ENCODE data around the gene LRRC52. TPM values are rescaled to one million over a fixed set of nuclear protein-coding genes. Genes with fewer than 3 reads are reported as not detected.
A peak's percentile ranks its signal among the peaks of the same experiment; 100 is the strongest.

LRRC52 gene
- polyA plus RNA-seq, 3 donors, result not detected

- no peak for DNase-seq (ENCODE audit: extremely low read depth in 1 of 11, low read depth in 9 of 11, low spot score in 4 of 11)
Observed at GRCh38 chr1:165532053-165532452, 11.7 kb upstream of the LRRC52 start.

- DNase-seq (ENCODE audit: extremely low read depth in 1 of 11, low read depth in 9 of 11, low spot score in 4 of 11), result no peak
Observed at GRCh38 chr1:165533254-165533653, 10.5 kb upstream of the LRRC52 start.

GRCh38 chr1:165536016-165536415 lies 7.8 kb upstream of the LRRC52 start:
- DNase-seq (ENCODE audit: extremely low read depth in 1 of 11, low read depth in 9 of 11, low spot score in 4 of 11), result no peak

GRCh38 chr1:165537356-165538109 lies 6.3 kb upstream of the LRRC52 start:
- no peak for DNase-seq (ENCODE audit: extremely low read depth in 1 of 11, low read depth in 9 of 11, low spot score in 4 of 11)

- no peak for DNase-seq (ENCODE audit: extremely low read depth in 1 of 11, low read depth in 9 of 11, low spot score in 4 of 11)
Observed at GRCh38 chr1:165539306-165539705, 4.5 kb upstream of the LRRC52 start.

- no peak for DNase-seq (ENCODE audit: extremely low read depth in 1 of 11, low read depth in 9 of 11, low spot score in 4 of 11)
Observed at GRCh38 chr1:165539908-165540307, 3.9 kb upstream of the LRRC52 start.

DNA sequence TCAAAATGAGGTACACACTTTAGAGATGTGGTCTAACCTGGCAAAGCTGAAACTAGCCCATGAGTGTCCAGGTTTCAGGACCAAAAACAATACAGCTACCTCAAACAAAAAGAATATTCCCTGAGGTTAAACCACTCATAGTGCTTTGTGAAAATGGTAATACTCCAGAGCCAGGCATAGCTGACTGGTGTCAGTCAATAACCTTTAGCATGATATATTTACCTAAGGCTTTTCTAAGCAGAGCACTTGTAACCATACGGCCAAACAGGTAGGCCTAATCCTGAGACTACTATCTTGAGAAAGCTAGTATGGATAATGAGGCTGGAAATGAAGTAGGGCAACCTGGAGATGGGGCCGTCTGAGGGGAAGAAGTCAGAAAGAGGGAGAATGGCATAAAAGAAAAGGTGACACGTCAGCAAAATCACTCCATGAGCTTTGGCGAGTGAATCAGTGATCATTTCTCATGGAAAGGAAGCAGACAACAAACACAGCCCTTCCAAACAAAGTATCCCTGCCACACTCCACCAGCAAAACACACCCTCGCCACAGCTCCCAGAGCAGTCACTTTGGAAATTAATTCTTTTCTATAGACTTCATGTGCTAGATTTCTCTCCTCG lies 1.7 kb upstream of the LRRC52 start:
- no peak for DNase-seq (ENCODE audit: extremely low read depth in 1 of 11, low read depth in 9 of 11, low spot score in 4 of 11)

GRCh38 chr1:165542647-165543046 lies 1.2 kb upstream of the LRRC52 start:
- no peak for DNase-seq (ENCODE audit: extremely low read depth in 1 of 11, low read depth in 9 of 11, low spot score in 4 of 11)

DNA sequence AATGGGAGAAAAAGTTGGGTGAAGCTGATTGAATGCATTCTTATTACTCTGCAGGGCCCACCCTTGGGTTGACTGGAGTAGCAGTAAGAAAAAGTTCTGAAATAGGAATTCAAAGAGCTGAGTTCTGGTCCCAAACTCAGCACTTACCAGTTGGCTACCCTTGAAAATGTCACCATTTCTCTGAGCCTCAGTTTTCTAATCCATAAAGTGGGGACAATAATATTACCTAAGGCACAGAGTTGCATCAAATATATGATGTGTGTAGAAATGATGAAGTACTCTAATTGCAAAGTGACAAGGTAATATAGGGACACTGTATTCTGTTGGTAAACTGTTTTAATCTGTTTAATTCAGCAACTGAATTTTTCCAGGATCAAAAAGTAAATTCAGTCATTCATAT lies 1.2 kb downstream of the LRRC52 start:
- DNase-seq (ENCODE audit: extremely low read depth in 1 of 11, low read depth in 9 of 11, low spot score in 4 of 11), result no peak

GRCh38 chr1:165545974-165546373 lies 2.2 kb downstream of the LRRC52 start:
- DNase-seq (ENCODE audit: extremely low read depth in 1 of 11, low read depth in 9 of 11, low spot score in 4 of 11), result no peak

- peak in 1 of 11 donors; percentile 6 for DNase-seq (ENCODE audit: extremely low read depth in 1 of 11, low read depth in 9 of 11, low spot score in 4 of 11)
Observed at GRCh38 chr1:165549973-165550372, 6.2 kb downstream of the LRRC52 start.

- no peak for DNase-seq (ENCODE audit: extremely low read depth in 1 of 11, low read depth in 9 of 11, low spot score in 4 of 11)
Observed at GRCh38 chr1:165551469-165551868, 7.7 kb downstream of the LRRC52 start.

- DNase-seq (ENCODE audit: extremely low read depth in 1 of 11, low read depth in 9 of 11, low spot score in 4 of 11), result no peak
Observed at GRCh38 chr1:165560883-165561656, 17.3 kb downstream of the LRRC52 start.

DNA sequence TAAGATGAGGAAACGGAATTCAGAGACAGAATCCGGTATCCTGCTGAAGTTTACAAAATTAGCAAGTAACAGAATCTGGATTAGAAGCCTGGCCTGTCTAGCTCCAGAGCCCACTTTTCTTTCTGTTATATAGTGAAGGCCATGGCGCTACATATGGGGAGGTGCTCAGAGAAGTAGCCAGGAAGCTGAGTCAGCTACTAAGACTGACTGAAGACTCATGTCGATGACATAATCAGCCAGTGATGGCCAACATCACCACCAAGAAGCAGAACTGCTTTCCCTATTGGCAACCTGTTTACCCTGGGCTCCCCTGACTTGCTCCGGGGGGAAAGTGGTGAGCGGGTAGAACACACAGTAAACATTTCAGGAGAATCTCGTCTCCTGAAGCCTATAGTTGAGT lies 18.8 kb downstream of the LRRC52 start:
- DNase-seq (ENCODE audit: extremely low read depth in 1 of 11, low read depth in 9 of 11, low spot score in 4 of 11), result no peak

DNA sequence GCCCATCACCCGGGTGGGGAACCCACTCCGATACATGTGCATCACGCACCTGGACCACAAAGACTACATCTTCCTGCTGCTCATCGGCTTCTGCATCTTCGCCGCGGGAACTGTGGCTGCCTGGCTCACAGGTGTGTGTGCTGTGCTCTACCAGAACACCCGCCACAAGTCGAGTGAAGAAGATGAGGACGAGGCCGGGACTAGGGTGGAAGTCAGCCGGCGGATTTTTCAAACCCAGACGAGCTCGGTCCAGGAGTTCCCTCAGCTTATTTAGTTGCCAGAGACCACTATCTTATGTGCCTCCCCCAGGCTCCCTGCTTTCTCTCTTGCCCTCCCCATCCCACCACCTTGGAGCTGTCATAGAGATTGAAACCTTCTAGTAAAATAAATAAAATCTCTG lies 19.8 kb downstream of the LRRC52 start:
- DNase-seq (ENCODE audit: extremely low read depth in 1 of 11, low read depth in 9 of 11, low spot score in 4 of 11), result no peak

DNA sequence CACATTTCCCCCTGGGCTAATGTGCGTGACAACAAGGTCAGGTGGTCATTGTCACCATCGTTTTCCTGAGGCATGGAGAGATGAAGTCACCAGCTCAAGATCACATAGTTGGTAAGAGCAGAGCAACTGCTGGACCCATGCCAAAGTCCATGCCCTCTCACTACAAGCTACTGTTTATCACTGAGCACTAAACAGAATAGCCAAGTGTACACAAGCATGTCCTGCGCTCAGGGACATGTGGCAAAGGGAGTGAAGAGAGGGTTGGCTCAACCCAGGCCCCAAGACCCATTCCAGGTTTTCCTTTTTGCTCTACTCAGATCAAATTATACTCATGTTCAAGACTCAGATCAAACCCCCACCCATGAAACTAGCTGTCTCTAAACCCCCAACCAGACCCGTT lies 20.8 kb downstream of the LRRC52 start:
- peak in 1 of 11 donors; percentile 1 for DNase-seq (ENCODE audit: extremely low read depth in 1 of 11, low read depth in 9 of 11, low spot score in 4 of 11)

- DNase-seq (ENCODE audit: extremely low read depth in 1 of 11, low read depth in 9 of 11, low spot score in 4 of 11), result no peak
Observed at GRCh38 chr1:165565751-165566490, 22.1 kb downstream of the LRRC52 start.

GRCh38 chr1:165570078-165570477 lies 26.3 kb downstream of the LRRC52 start:
- no peak for DNase-seq (ENCODE audit: extremely low read depth in 1 of 11, low read depth in 9 of 11, low spot score in 4 of 11)

GRCh38 chr1:165573787-165574186 lies 30.0 kb downstream of the LRRC52 start:
- no peak for DNase-seq (ENCODE audit: extremely low read depth in 1 of 11, low read depth in 9 of 11, low spot score in 4 of 11)

All from renal cortex interstitium (tissue), 11 donors.